ENCODE data around the gene STEAP1B.

The STEAP1B gene

DNA sequence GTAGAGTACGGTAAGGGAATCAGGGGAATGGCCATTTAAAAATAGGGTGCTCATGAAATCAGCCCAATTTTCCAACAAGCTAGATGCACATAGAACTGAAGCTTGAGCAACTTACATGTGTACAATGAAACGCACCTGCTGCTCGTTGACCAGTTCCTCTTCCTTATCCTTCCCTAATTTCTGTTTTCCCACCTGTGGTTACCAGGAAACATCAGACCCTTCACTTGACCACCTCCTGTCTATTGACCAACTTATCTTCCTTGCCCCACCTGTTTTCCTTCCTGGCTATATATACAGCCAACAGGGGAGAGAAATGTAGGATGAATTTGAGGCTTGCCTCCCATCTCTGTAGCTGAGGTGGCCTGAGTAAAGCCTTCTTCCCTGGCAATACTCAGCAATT is 105.2 kb downstream of the STEAP1B start:
- no peak overlapping the region for H3K4me3 ChIP-seq (ENCODE audit: low read length)
- no peak for DNase-seq (ENCODE audit: low read depth)
- TF ChIP-seq CTCF (IDR thresholded peaks at IDR 0.05; ENCODE audit: insufficient read depth, low read depth, low read length, missing control alignments) = no peak

GRCh38 chr7:22393913-22394729 is 105.9 kb downstream of the STEAP1B start:
- peak; percentile 41 for DNase-seq (ENCODE audit: low read depth)
- TF ChIP-seq CTCF (IDR thresholded peaks at IDR 0.05; ENCODE audit: insufficient read depth, low read depth, low read length, missing control alignments) = no peak
- H3K4me3 ChIP-seq (ENCODE audit: low read length) = no peak overlapping the region

- H3K4me3 ChIP-seq (ENCODE audit: low read length) = no peak overlapping the region
- TF ChIP-seq CTCF (IDR thresholded peaks at IDR 0.05; ENCODE audit: insufficient read depth, low read depth, low read length, missing control alignments) = no peak
- DNase-seq (ENCODE audit: low read depth) = no peak
These were observed 109.5 kb downstream of the STEAP1B start for GRCh38 chr7:22390516-22390915.

- no peak for TF ChIP-seq CTCF (IDR thresholded peaks at IDR 0.05; ENCODE audit: insufficient read depth, low read depth, low read length, missing control alignments)
- H3K4me3 ChIP-seq (ENCODE audit: low read length) = no peak overlapping the region
- DNase-seq (ENCODE audit: low read depth) = no peak
These were observed 110.1 kb downstream of the STEAP1B start for GRCh38 chr7:22389892-22390291.

DNA sequence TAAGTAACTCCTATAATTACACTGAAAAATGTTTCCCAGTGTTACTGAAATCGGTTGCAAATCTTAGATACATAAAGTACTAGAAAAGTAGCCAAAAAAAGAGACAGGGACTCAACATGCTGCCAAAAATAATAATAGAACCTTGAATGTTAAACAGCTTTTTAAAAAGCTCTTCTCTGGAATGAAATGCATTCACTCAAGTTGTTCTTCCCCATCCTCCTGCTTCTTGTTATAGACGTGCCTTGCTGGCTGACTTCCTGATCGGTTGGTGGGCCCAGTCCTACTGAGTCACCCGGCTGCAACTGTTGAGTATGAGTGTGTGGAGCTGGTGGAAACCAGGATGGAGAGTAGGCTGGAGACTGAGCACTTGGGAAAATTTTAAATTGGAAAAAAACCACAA is 112.4 kb downstream of the STEAP1B start:
- TF ChIP-seq CTCF (IDR thresholded peaks at IDR 0.05; ENCODE audit: insufficient read depth, low read depth, low read length, missing control alignments) = no peak
- H3K4me3 ChIP-seq (ENCODE audit: low read length) = no peak overlapping the region
- peak; percentile 45 for DNase-seq (ENCODE audit: low read depth)

GRCh38 chr7:22386865-22387264 is 113.1 kb downstream of the STEAP1B start:
- no peak for TF ChIP-seq CTCF (IDR thresholded peaks at IDR 0.05; ENCODE audit: insufficient read depth, low read depth, low read length, missing control alignments)
- no peak overlapping the region for H3K4me3 ChIP-seq (ENCODE audit: low read length)
- no peak for DNase-seq (ENCODE audit: low read depth)

Data from epithelial cell of esophagus (primary cell).